Measurements from ENCODE around the gene COLEC12. TPM values are rescaled to one million over a fixed set of nuclear protein-coding genes. Genes with fewer than 3 reads are reported as not detected.

The COLEC12 gene
- total RNA-seq, 2 donors from 2014 or later, result 1.9 to 4.7 TPM

- no peak overlapping the region for H3K27ac ChIP-seq
- no peaks in the 10 kb centered on the region for H3K27me3 ChIP-seq
- intact Hi-C loops (cut with DNase I), result no loop called here
- H3K9me3 ChIP-seq, result no peaks in the 10 kb centered on the region
- no peak overlapping the region for H3K4me3 ChIP-seq
- no peaks in the 10 kb centered on the region for H3K4me1 ChIP-seq
- no peak for DNase-seq
- H3K36me3 ChIP-seq, result no peaks in the 10 kb centered on the region
- no peak overlapping the region for H3K9ac ChIP-seq (ENCODE audit: low read depth in 2 of 2, low read length in 2 of 2)
- no peak for TF ChIP-seq CTCF (IDR thresholded peaks at IDR 0.05)
Observed at GRCh38 chr18:289026-289425, 211.5 kb downstream of the COLEC12 start.

DNA sequence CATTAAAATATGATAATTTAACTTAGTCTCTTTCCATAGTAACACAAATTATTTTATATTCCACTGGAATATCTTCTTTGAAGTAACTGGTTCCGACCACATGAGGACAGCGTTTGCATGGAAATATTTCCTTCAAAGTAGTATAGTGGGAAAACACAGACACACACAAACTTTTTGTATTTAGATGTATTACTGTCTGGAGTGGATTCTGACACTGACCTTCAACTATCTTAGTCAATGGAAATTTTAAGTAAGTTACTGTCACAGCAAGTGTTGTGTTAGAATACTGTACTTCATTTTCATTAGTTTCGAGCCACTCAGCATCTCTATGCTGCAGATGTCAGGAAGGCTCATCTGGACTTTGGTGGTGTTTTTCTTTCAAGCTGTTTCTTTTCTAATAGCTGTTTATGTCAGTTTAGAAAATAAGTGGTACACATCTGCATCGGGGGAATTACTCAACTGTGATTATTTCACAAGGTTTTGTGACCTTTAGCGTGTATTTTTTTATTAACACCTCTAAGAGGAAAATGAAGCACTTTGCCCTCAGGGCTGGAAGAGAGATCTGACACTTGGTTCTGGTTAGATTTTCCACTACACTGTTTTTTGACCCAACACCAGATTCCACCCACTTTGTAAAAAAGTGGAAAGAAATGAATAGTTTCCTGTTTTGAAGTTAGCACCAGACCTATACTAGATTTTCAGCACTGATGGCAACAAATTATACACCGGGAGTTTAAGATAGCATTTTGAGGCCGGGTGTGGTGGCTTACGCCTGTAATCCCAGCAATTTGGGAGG is 213.8 kb downstream of the COLEC12 start:
- Histone ChIP-seq H3K4me1 (no peaks in the 10 kb centered on the region), H3K9ac (ENCODE audit: low read depth in 2 of 2, low read length in 2 of 2) (no peak overlapping the region), H3K9me3 (no peaks in the 10 kb centered on the region), H3K27me3 (no peaks in the 10 kb centered on the region), H3K36me3 (no peaks in the 10 kb centered on the region), H3K27ac (no peak overlapping the region), H3K4me3 (no peak overlapping the region)
- intact Hi-C loops (cut with DNase I), result no loop called here
- TF ChIP-seq CTCF (IDR thresholded peaks at IDR 0.05), result peak; percentile 19
- no peak for DNase-seq

DNA sequence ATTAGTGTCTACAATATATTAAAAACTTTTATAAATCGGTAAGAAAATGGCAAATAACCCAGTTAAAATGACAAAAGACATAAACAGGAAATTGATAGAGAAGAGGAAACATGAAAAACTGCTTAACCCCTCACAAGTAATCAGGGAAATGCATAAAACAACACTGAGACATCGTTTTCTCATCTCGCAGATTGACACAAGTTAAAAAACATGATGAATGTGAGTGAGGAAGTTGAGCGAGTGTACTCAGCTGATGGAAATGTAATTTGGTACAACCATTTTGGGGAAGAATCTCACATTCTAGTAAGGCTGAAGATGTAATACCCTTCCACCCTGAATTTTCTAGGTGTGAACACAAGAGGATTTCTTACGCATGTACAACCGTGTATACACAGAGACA is 214.7 kb downstream of the COLEC12 start:
- H3K9ac ChIP-seq (ENCODE audit: low read depth in 2 of 2, low read length in 2 of 2), result no peak overlapping the region
- H3K27ac ChIP-seq, result no peak overlapping the region
- H3K36me3 ChIP-seq, result no peaks in the 10 kb centered on the region
- no peak for DNase-seq
- intact Hi-C loops (cut with DNase I), result no loop called here
- H3K27me3 ChIP-seq, result no peaks in the 10 kb centered on the region
- H3K9me3 ChIP-seq, result no peaks in the 10 kb centered on the region
- no peak for TF ChIP-seq CTCF (IDR thresholded peaks at IDR 0.05)
- H3K4me3 ChIP-seq, result no peak overlapping the region
- H3K4me1 ChIP-seq, result no peaks in the 10 kb centered on the region

- no peaks in the 10 kb centered on the region for H3K27me3 ChIP-seq
- intact Hi-C loops (cut with DNase I), result no loop called here
- H3K9me3 ChIP-seq, result no peaks in the 10 kb centered on the region
- no peak overlapping the region for H3K27ac ChIP-seq
- no peaks in the 10 kb centered on the region for H3K4me1 ChIP-seq
- no peak overlapping the region for H3K4me3 ChIP-seq
- TF ChIP-seq CTCF (IDR thresholded peaks at IDR 0.05), result no peak
- no peak for DNase-seq
- no peaks in the 10 kb centered on the region for H3K36me3 ChIP-seq
- H3K9ac ChIP-seq (ENCODE audit: low read depth in 2 of 2, low read length in 2 of 2), result no peak overlapping the region
Observed at GRCh38 chr18:275486-275885, 225.0 kb downstream of the COLEC12 start.

DNA sequence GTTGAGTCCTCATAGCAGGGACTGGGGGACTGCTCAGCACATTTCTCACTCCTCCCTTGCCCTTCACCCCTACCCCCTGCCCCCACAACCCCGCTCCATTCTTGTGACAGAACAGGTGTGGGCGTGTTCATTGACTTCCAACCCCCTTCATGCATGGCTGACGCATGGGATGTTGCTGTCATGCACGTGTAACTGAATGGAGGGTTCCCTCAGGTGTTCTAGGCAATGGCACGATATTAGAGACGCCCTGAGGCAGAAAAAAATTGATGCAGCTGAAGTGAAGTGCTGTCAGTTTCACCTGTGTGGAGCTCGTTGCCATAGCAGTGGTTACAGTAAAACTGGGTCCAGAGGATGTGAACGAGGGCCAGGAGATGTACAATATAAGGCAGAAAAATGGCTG is 226.2 kb downstream of the COLEC12 start:
- Histone ChIP-seq H3K4me3 (no peak overlapping the region), H3K4me1 (no peaks in the 10 kb centered on the region), H3K36me3 (no peaks in the 10 kb centered on the region), H3K27me3 (no peaks in the 10 kb centered on the region), H3K9me3 (no peaks in the 10 kb centered on the region), H3K9ac (ENCODE audit: low read depth in 2 of 2, low read length in 2 of 2) (no peak overlapping the region), H3K27ac (no peak overlapping the region)
- intact Hi-C loops (cut with DNase I), result no loop called here
- no peak for DNase-seq
- no peak for TF ChIP-seq CTCF (IDR thresholded peaks at IDR 0.05)

All from colonic mucosa (tissue), 4 donors.